Stomach (tissue), 4 donors: Measurements from ENCODE around the gene OAS3.

ENCODE experiments used
- EP300 ChIP-seq: sonication (generic); formaldehyde crosslinking; IDR thresholded peaks from one replicate; pipeline ENCODE4 v1.6.1; 2017; ENCODE audit warnings: antibody characterized with exemption
- POLR2A ChIP-seq, 4 donors: fragments of 450-650 bp; IDR thresholded peaks; one replicate each; pipeline ENCODE4 v1.6.1; 2016; ENCODE audit warnings: antibody characterized with exemption in 4 of 4, control low read depth in 2 of 4, mild to moderate bottlenecking in 1 of 4, moderate library complexity in 1 of 4
- POLR2AphosphoS5 ChIP-seq, 3 donors: sonication (generic); formaldehyde crosslinking; IDR thresholded peaks; one replicate each; pipeline ENCODE4 v1.6.1; 2016; ENCODE audit warnings: antibody characterized with exemption in 3 of 3
- TF ChIP-seq, protein P1 (sequence below), 7 experiments: fragments of 450-650 bp in 4 of 7; fragments of 200-600 bp in 3 of 7; sonication (generic) in 3 of 7; IDR thresholded peaks; one replicate each; pipeline ENCODE4 v1.5.1; 2016 to 2019; ENCODE audit warnings: antibody characterized with exemption in 7 of 7, control low read depth in 2 of 7, mild to moderate bottlenecking in 1 of 7

DNA sequence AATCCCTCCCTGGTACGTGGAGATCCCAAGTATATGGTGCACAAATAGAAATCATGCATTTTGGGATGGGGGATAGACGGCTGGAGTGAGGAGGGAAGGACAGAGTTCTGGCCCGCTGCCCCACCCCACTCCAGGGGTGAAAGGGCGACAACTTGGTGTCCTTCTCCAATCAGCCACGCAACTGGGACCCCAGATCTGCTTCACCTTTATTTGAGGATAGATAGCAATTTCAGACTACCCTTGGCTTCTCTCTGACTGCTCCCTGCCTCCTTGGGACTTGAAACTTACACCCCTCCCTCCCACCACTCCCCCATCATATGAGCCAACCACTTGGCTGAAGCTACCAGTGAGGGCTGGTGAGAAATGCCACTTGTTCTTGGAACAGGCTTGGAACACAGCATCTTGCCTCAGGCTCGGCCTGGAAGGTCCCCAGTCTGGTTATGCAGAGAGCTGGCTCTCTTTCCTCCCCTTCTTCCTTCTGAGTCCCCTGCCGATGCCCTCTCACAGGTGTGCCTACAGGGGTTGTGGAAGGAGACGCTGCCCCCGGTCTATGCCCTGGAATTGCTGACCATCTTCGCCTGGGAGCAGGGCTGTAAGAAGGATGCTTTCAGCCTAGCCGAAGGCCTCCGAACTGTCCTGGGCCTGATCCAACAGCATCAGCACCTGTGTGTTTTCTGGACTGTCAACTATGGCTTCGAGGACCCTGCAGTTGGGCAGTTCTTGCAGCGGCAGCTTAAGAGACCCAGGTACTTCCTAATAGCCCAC is 8.1 kb downstream of the OAS3 start:
- TF ChIP-seq, protein P1, sequence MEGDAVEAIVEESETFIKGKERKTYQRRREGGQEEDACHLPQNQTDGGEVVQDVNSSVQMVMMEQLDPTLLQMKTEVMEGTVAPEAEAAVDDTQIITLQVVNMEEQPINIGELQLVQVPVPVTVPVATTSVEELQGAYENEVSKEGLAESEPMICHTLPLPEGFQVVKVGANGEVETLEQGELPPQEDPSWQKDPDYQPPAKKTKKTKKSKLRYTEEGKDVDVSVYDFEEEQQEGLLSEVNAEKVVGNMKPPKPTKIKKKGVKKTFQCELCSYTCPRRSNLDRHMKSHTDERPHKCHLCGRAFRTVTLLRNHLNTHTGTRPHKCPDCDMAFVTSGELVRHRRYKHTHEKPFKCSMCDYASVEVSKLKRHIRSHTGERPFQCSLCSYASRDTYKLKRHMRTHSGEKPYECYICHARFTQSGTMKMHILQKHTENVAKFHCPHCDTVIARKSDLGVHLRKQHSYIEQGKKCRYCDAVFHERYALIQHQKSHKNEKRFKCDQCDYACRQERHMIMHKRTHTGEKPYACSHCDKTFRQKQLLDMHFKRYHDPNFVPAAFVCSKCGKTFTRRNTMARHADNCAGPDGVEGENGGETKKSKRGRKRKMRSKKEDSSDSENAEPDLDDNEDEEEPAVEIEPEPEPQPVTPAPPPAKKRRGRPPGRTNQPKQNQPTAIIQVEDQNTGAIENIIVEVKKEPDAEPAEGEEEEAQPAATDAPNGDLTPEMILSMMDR (IDR thresholded peaks at IDR 0.05), result no peak
- TF ChIP-seq POLR2A (IDR thresholded peaks at IDR 0.05) (no peak), POLR2AphosphoS5 (IDR thresholded peaks at IDR 0.05) (no peak), EP300 (no peak)
